EL (cell line): ENCODE data around the gene LGALS3.
A peak's percentile ranks its signal among the peaks of the same experiment; 100 is the strongest.

Experiments used
- DNase-seq: peaks from one replicate; pipeline ENCODE4 v3.0.0-alpha.2; 2016

The LGALS3 gene

GRCh38 chr14:55191203-55192053 is 62.4 kb downstream of the LGALS3 start, which contains the start of gene DLGAP5:
DLGAP5 (minus strand) TSS chr14:55191585; CDS start chr14:55189179, 2,406 bp downstream.
- DNase-seq: peak; percentile 99

- DNase-seq: no peak
Measured at GRCh38 chr14:55192054-55192621, 63.1 kb downstream of the LGALS3 start.

DNA sequence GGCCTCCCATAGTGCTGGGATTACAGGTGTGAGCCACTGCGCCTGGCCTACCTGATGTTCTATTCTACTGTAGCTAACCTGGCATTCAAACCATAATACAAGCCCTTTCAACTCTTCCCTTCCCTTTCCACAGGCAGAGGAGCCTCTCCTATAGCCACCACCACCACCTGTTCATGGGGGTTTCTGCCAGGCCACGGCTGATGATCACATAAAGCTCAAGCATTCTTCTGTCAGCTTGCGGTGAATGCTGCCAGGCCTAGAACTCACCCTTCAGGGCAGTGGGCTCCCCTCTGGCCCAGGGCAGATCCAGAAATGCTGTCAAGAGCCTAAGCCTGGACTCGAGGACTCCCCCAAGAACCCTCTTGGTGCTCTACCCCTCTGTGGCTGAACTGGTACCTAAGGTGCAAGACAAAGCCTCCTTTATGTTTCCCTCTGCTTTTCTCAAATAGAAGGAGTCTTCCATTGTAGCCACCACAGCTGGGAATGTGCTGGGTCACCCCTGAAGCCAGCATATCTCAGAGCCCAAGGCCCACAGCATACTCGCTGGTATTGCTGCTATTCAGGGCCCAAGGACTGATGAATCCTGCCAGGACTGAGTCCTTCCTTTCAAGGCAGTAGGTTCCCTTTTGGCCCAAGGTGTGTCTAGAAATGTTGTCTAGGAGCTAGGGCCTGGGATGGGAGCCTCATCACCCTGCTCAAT is 65.8 kb downstream of the LGALS3 start:
- DNase-seq: no peak
